ENCODE data around the gene GRM4. TPM values are rescaled to one million over a fixed set of nuclear protein-coding genes. Genes with fewer than 3 reads are reported as not detected.

The GRM4 gene
- total RNA-seq, 1 experiment from 2014 or later, result not detected

DNA sequence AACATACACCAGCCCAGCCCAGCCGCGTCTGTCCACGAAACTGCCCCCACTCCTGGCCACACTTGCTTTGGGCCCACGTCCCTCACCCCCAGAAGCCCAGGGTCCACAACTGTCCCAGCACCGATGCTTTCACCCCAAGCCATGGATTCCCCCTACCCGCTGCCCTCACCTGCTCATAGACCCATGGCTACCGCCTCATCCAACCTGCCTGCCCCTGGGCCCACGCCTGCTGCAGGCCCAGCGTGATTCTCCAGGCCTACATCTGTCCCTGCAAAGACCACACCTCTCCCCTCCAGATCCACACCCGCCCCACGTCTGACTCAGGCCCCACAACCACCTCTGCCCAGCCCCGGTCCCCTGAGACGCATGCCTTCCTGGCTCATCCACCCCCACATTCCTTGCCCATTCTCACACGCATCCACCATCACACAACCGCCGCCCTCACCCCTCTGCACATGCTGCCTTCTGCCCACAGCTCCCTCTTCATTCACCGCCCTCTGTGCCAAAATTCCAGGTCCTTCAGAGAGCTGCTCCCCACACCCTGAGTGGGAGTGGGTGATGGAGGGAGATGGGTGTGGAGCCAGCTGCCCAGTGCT is 86.7 kb downstream of the GRM4 start:
- BruUV-seq (replicated peaks), result no TSS peak

DNA sequence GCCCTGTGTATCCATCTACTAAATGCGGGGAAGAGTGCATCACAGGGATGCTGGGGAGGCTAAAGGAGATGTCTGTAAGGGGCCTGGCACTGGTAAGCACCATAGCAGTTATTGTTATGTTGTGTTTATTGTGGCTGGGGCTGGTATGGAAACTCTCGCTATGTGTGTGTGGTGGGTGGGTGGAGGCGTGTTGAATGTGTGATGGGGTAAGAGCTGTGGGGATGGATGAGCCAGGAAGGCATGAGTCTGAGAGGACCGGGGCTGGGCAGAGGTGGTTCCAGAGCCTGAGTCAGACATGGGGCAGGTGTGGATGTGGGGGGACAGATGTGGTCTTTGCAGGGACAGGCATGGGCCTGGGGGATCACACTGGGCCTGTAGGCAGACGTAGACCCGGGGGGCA is 88.1 kb downstream of the GRM4 start:
- Histone ChIP-seq H3K27me3 (ENCODE audit: insufficient read depth, low read depth) (peaks cover 81% of the 10 kb centered on the region), H4K20me1 (ENCODE audit: insufficient read depth) (no peaks in the 10 kb centered on the region), H3K9me2 (ENCODE audit: insufficient read depth) (no peaks in the 10 kb centered on the region), H3K4me2 (no peak overlapping the region), H3K79me2 (ENCODE audit: low read depth) (no peaks in the 10 kb centered on the region), H3K27ac (no peak overlapping the region), H3F3A (ENCODE audit: insufficient read depth, low read depth) (no peaks in the 10 kb centered on the region; the same call in 1 of the 2 replicates), H2AFZ (no peak overlapping the region), H3K36me3 (ENCODE audit: low read depth) (no peaks in the 10 kb centered on the region), H3K4me3 (no peak overlapping the region), H3K4me1 (replicated peaks; ENCODE audit: insufficient read depth) (no peaks in the 10 kb centered on the region), H3K9me3 (ENCODE audit: insufficient read depth, low read depth) (no peaks in the 10 kb centered on the region)
- ChIA-PET POLR2A (ENCODE audit: unreplicated experiment) (no interaction called here), CTCF (no interaction called here)
- no TSS peak for BruUV-seq (replicated peaks)
- intact Hi-C loops (cut with micrococcal nuclease; ENCODE audit: unreplicated experiment), result no loop called here
- DNase-seq, result no peak
- no peak for TF ChIP-seq EZH2 (IDR thresholded peaks at IDR 0.05; ENCODE audit: low read depth)
- TF ChIP-seq, protein P1, sequence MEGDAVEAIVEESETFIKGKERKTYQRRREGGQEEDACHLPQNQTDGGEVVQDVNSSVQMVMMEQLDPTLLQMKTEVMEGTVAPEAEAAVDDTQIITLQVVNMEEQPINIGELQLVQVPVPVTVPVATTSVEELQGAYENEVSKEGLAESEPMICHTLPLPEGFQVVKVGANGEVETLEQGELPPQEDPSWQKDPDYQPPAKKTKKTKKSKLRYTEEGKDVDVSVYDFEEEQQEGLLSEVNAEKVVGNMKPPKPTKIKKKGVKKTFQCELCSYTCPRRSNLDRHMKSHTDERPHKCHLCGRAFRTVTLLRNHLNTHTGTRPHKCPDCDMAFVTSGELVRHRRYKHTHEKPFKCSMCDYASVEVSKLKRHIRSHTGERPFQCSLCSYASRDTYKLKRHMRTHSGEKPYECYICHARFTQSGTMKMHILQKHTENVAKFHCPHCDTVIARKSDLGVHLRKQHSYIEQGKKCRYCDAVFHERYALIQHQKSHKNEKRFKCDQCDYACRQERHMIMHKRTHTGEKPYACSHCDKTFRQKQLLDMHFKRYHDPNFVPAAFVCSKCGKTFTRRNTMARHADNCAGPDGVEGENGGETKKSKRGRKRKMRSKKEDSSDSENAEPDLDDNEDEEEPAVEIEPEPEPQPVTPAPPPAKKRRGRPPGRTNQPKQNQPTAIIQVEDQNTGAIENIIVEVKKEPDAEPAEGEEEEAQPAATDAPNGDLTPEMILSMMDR (conservative IDR thresholded peaks at IDR 0.05), result no peak

More for the DNA sequence above, 86.7 kb downstream of the GRM4 start:
- CTCF ChIA-PET, result no interaction called here
- Histone ChIP-seq H3K4me1 (replicated peaks; ENCODE audit: insufficient read depth) (no peaks in the 10 kb centered on the region), H2AFZ (no peak overlapping the region), H3K4me3 (no peak overlapping the region), H3K9me2 (ENCODE audit: insufficient read depth) (no peaks in the 10 kb centered on the region), H3K79me2 (ENCODE audit: low read depth) (no peaks in the 10 kb centered on the region), H3K27me3 (ENCODE audit: insufficient read depth, low read depth) (peaks cover 90% of the 10 kb centered on the region), H3K4me2 (no peak overlapping the region), H3K27ac (no peak overlapping the region), H3F3A (ENCODE audit: insufficient read depth, low read depth) (no peaks in the 10 kb centered on the region; the same call in 1 of the 2 replicates), H3K9me3 (ENCODE audit: insufficient read depth, low read depth) (no peaks in the 10 kb centered on the region), H3K36me3 (ENCODE audit: low read depth) (no peaks in the 10 kb centered on the region), H4K20me1 (ENCODE audit: insufficient read depth) (peaks cover under 1% of the 10 kb centered on the region; the same call in 1 of the 2 replicates)
- TF ChIP-seq EZH2 (IDR thresholded peaks at IDR 0.05; ENCODE audit: low read depth), result no peak
- TF ChIP-seq, protein P1 (conservative IDR thresholded peaks at IDR 0.05), result no peak
- POLR2A ChIA-PET (ENCODE audit: unreplicated experiment), result no interaction called here
- DNase-seq, result no peak
- intact Hi-C loops (cut with micrococcal nuclease; ENCODE audit: unreplicated experiment), result no loop called here

DNA sequence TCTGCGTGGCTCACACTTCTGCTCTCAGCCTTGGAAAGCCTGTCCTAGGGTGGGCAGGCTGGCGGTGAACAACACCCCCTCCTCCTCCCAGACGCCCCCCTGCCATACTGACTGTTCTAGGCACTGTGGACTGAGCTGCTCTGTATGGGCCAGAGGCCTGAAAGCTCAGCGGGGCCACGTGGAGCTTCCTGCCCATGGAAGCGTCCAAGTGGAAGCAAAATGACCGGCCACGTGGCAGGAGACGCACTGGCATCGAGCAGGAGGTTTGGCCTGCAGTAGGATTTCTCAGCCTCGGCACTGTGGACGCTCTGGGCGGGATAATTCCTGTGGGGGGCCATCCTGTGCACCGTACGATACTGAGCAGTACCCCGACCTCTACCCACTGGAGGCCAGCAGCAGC is 88.7 kb downstream of the GRM4 start:
- no peaks in the 10 kb centered on the region for H3K36me3 ChIP-seq (ENCODE audit: low read depth)
- no TSS peak for BruUV-seq (replicated peaks)
- H3K4me3 ChIP-seq, result no peak overlapping the region
- H3K4me1 ChIP-seq (replicated peaks; ENCODE audit: insufficient read depth), result no peaks in the 10 kb centered on the region
- H3K79me2 ChIP-seq (ENCODE audit: low read depth), result no peaks in the 10 kb centered on the region
- no peaks in the 10 kb centered on the region for H4K20me1 ChIP-seq (ENCODE audit: insufficient read depth)
- ChIA-PET POLR2A (ENCODE audit: unreplicated experiment) (no interaction called here), CTCF (interaction anchor here (0.7 kb wide), 1 partner anchor 107 kb away, joined by 7 read pairs; no protein-coding TSS in a partner anchor)
- TF ChIP-seq, protein P1 (conservative IDR thresholded peaks at IDR 0.05), result no peak
- TF ChIP-seq EZH2 (IDR thresholded peaks at IDR 0.05; ENCODE audit: low read depth), result no peak
- peaks cover 80% of the 10 kb centered on the region for H3K27me3 ChIP-seq (ENCODE audit: insufficient read depth, low read depth)
- no peak for DNase-seq
- H2AFZ ChIP-seq, result no peak overlapping the region
- H3K9me3 ChIP-seq (ENCODE audit: insufficient read depth, low read depth), result no peaks in the 10 kb centered on the region
- no peaks in the 10 kb centered on the region for H3K9me2 ChIP-seq (ENCODE audit: insufficient read depth)
- H3F3A ChIP-seq (ENCODE audit: insufficient read depth, low read depth), result no peaks in the 10 kb centered on the region; the same call in 1 of the 2 replicates
- no peak overlapping the region for H3K4me2 ChIP-seq
- no peak overlapping the region for H3K27ac ChIP-seq
- intact Hi-C loops (cut with micrococcal nuclease; ENCODE audit: unreplicated experiment), result no loop called here

All from PC-9 (cell line).